H9 (cell line): ENCODE data around the gene USF3. TPM values are rescaled to one million over a fixed set of nuclear protein-coding genes. Genes with fewer than 3 reads are reported as not detected.

Experiments used
- DNase-seq: peaks from one replicate; pipeline ENCODE4 v3.0.0-alpha.2; 2017
- H2AFZ ChIP-seq: one replicate; pipeline ENCODE4 v1.6.1; 2013; ENCODE audit warnings: mild to moderate bottlenecking, low read length, control low read depth, moderate library complexity
- H2AK5ac ChIP-seq: 2 replicates; pipeline ENCODE4 v1.6.1; 2013; ENCODE audit warnings: low read length, control low read depth, mixed read lengths; ENCODE audit not compliant: insufficient read length
- H2BK120ac ChIP-seq: one replicate; pipeline ENCODE4 v1.6.1; 2013; ENCODE audit warnings: low read depth, mild to moderate bottlenecking, low read length, control low read depth, inconsistent platforms; ENCODE audit not compliant: poor library complexity, severe bottlenecking
- H2BK12ac ChIP-seq: 2 replicates; pipeline ENCODE4 v1.6.1; 2013; ENCODE audit warnings: low read length, control low read depth, mixed read lengths, low read depth; ENCODE audit not compliant: insufficient read length
- H2BK15ac ChIP-seq: 2 replicates; pipeline ENCODE4 v1.6.1; 2013; ENCODE audit warnings: low read depth, low read length, control low read depth
- H2BK20ac ChIP-seq: one replicate; pipeline ENCODE4 v1.6.1; 2013; ENCODE audit warnings: low read depth, mild to moderate bottlenecking, low read length, control low read depth, inconsistent platforms; ENCODE audit not compliant: poor library complexity, severe bottlenecking
- H2BK5ac ChIP-seq: 2 replicates; pipeline ENCODE4 v1.6.1; 2013; ENCODE audit warnings: low read length, control low read depth, mixed read lengths; ENCODE audit not compliant: insufficient read length
- H3K14ac ChIP-seq: 2 replicates; pipeline ENCODE4 v1.6.1; 2013; ENCODE audit warnings: low read length, control low read depth; ENCODE audit not compliant: insufficient read depth
- H3K18ac ChIP-seq: 2 replicates; pipeline ENCODE4 v1.6.1; 2013; ENCODE audit warnings: low read depth, mild to moderate bottlenecking, mixed read lengths, low read length, control low read depth; ENCODE audit not compliant: insufficient read length
- H3K23ac ChIP-seq: 2 replicates; pipeline ENCODE4 v1.6.1; 2013; ENCODE audit warnings: low read length, control low read depth, mixed read lengths, low read depth; ENCODE audit not compliant: insufficient read length
- H3K23me2 ChIP-seq: 2 replicates; pipeline ENCODE4 v1.6.1; 2013; ENCODE audit warnings: low read depth, mild to moderate bottlenecking, mixed read lengths, low read length, control low read depth; ENCODE audit not compliant: insufficient read length, poor library complexity, severe bottlenecking
- H3K27ac ChIP-seq: 2 replicates; pipeline ENCODE4 v1.5.1; 2013; ENCODE audit warnings: low read length, control low read depth, mixed read lengths, low read depth; ENCODE audit not compliant: insufficient read length
- H3K27me3 ChIP-seq: 2 replicates; pipeline ENCODE4 v1.6.1; 2013; ENCODE audit warnings: low read length, control low read depth, inconsistent platforms; ENCODE audit not compliant: insufficient read depth
- H3K4ac ChIP-seq: 2 replicates; pipeline ENCODE4 v1.6.1; 2013; ENCODE audit warnings: low read depth, mild to moderate bottlenecking, control low read depth, inconsistent platforms, low read length, moderate library complexity
- H3K4me1 ChIP-seq: 2 replicates; pipeline ENCODE4 v1.6.1; 2013; ENCODE audit warnings: low read length, control low read depth, inconsistent platforms; ENCODE audit not compliant: insufficient read depth
- H3K4me2 ChIP-seq: 2 replicates; pipeline ENCODE4 v1.6.1; 2013; ENCODE audit warnings: low read length, control low read depth, mixed read lengths; ENCODE audit not compliant: insufficient read length, insufficient read depth
- H3K56ac ChIP-seq: 2 replicates; pipeline ENCODE4 v1.6.1; 2013; ENCODE audit warnings: low read depth, mild to moderate bottlenecking, mixed read lengths, low read length, control low read depth; ENCODE audit not compliant: insufficient read length
- H3K79me1 ChIP-seq: 2 replicates; pipeline ENCODE4 v1.6.1; 2013; ENCODE audit warnings: low read depth, mild to moderate bottlenecking, moderate library complexity, low read length, control low read depth, inconsistent platforms; ENCODE audit not compliant: insufficient read depth, poor library complexity, severe bottlenecking
- H3K79me2 ChIP-seq: 2 replicates; pipeline ENCODE4 v1.6.1; 2013; ENCODE audit warnings: low read length, control low read depth, inconsistent platforms; ENCODE audit not compliant: insufficient read depth
- H3K9ac ChIP-seq: 2 replicates; pipeline ENCODE4 v1.6.1; 2013; ENCODE audit warnings: low read length, control low read depth, mixed read lengths; ENCODE audit not compliant: insufficient read length; ENCODE audit errors: extremely low read depth
- H3K9me3 ChIP-seq: one replicate; pipeline ENCODE4 v1.6.1; 2013; ENCODE audit warnings: low read depth, low read length, inconsistent platforms; ENCODE audit not compliant: control insufficient read depth
- H3T11ph ChIP-seq: one replicate; pipeline ENCODE4 v1.6.1; 2013; ENCODE audit warnings: mild to moderate bottlenecking, low read length, control low read depth, inconsistent platforms
- H4K20me1 ChIP-seq: one replicate; pipeline ENCODE4 v1.6.1; 2013; ENCODE audit not compliant: control insufficient read depth, insufficient read length, insufficient read depth
- H4K5ac ChIP-seq: 2 replicates; pipeline ENCODE4 v1.6.1; 2013; ENCODE audit warnings: low read depth, mild to moderate bottlenecking, mixed read lengths, low read length, control low read depth; ENCODE audit not compliant: insufficient read length
- H4K8ac ChIP-seq: replicated peaks from 2 replicates; pipeline ENCODE4 v1.6.1; 2013; ENCODE audit warnings: low read length, control low read depth, mixed read lengths, low read depth; ENCODE audit not compliant: insufficient read length
- H4K91ac ChIP-seq: 2 replicates; pipeline ENCODE4 v1.6.1; 2013; ENCODE audit warnings: low read depth, mild to moderate bottlenecking, moderate library complexity, mixed read lengths, low read length, control low read depth; ENCODE audit not compliant: insufficient read length
- H3K27ac Mint-ChIP-seq, 3 experiments: 2 replicates in 2 of 3; 3 replicates in 1 of 3; pipeline ENCODE4 v1.8.0; 2020 to 2021; ENCODE audit warnings: mixed read lengths in 3 of 3, mild to moderate bottlenecking in 1 of 3, moderate library complexity in 1 of 3
- H3K27me3 Mint-ChIP-seq: 2 replicates; pipeline ENCODE4 v1.8.0; 2021; ENCODE audit warnings: low read depth, mild to moderate bottlenecking, moderate library complexity, mixed read lengths
- H3K36me3 Mint-ChIP-seq, 3 experiments: 2 replicates in 2 of 3; 3 replicates in 1 of 3; pipeline ENCODE4 v1.8.0; 2020 to 2021; ENCODE audit warnings: low read depth in 3 of 3, mixed read lengths in 3 of 3; ENCODE audit not compliant: insufficient read depth in 1 of 3
- H3K4me1 Mint-ChIP-seq, 2 experiments: 2 replicates each; pipeline ENCODE4 v1.8.0; 2020; ENCODE audit warnings: mixed read lengths in 2 of 2
- H3K4me3 Mint-ChIP-seq, 2 experiments: 2 replicates in 1 of 2; 3 replicates in 1 of 2; pipeline ENCODE4 v1.8.0; 2020 to 2021; ENCODE audit warnings: mild to moderate bottlenecking in 2 of 2, mixed read lengths in 2 of 2, moderate library complexity in 1 of 2
- H3K9me3 Mint-ChIP-seq, 2 experiments: 2 replicates in 1 of 2; 3 replicates in 1 of 2; pipeline ENCODE4 v1.8.0; 2020; ENCODE audit warnings: mild to moderate bottlenecking in 2 of 2, mixed read lengths in 2 of 2, moderate library complexity in 1 of 2
- WGBS: extraction: QIAGEN DNeasy Blood & Tissue Kit; methylation state at CpG from one replicate; pipeline ENCODE4 v1.1.7; 2013; ENCODE audit warnings: missing lambda C conversion rate, low lambda C conversion rate, mixed read lengths; ENCODE audit not compliant: insufficient read length; ENCODE audit errors: extremely low coverage; 5-methylcytosine and 5-hydroxymethylcytosine counted together
- total RNA-seq: library from RNA; stranded (reverse); gene quantifications from 2 replicates; pipeline ENCODE4 v1.2.1, GENCODE V29; 2021
- TF ChIP-seq, protein P1 (sequence below): fragments of 200-600 bp; sonication (generic); conservative IDR thresholded peaks from 3 replicates; pipeline ENCODE4 v1.8.0; 2021; ENCODE audit warnings: antibody characterized with exemption, mild to moderate bottlenecking

USF3 gene
- total RNA-seq, 1 experiment from 2014 or later: 13.8 TPM

DNA sequence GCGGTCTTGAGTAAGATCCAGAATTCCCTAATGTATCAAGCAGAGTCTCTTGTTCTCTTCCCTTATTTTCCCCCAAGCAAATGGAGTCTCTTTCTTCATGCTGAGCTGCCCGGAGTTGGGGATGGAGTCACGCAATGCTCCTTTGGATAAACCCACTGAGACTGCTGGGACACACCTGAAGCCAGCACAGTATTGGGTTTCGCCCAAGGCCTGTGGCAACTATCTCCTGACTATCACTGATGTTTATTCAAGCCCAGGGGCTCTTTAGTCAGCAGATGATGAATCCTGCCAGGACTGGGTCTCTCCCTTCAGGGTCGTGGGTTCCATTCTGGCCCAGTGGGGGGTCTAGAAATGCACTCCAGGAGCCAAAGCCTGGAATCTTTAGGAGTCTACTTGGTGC lies 11.3 kb downstream of the USF3 start:
- no peak overlapping the region for H3K14ac ChIP-seq
- Mint-ChIP-seq H3K36me3 (peaks cover 13 to 39% (median 14%) of the 10 kb centered on the region in 3 experiments), H3K9me3 (peaks cover 5 to 10% of the 10 kb centered on the region in 2 experiments; a peak in 4 of 5 replicates), H3K4me3 (no peak overlapping the region), H3K4me1 (peaks cover 18 to 19% of the 10 kb centered on the region in 2 experiments), H3K27me3 (no peaks in the 10 kb centered on the region), H3K27ac (peak overlapping the region in 1 of 3 experiments; percentile 55; a peak in 1 of 7 replicates)
- H3K27me3 ChIP-seq: no peaks in the 10 kb centered on the region
- H3K4me2 ChIP-seq: no peak overlapping the region
- no peak for DNase-seq
- H2BK20ac ChIP-seq: no peak overlapping the region
- H3K56ac ChIP-seq: no peak overlapping the region
- no peaks in the 10 kb centered on the region for H3K79me1 ChIP-seq
- H2BK15ac ChIP-seq: no peak overlapping the region
- H3K9me3 ChIP-seq: no peaks in the 10 kb centered on the region
- no peak overlapping the region for H2AK5ac ChIP-seq
- no peak overlapping the region for H3K27ac ChIP-seq
- H3T11ph ChIP-seq: no peak overlapping the region
- H2BK120ac ChIP-seq: no peak overlapping the region
- H3K9ac ChIP-seq: no peak overlapping the region
- no peak overlapping the region for H3K18ac ChIP-seq
- WGBS: no CpG with 5 or more reads among the region's 5 CpGs
- H3K4ac ChIP-seq: no peak overlapping the region
- no peak overlapping the region for H4K91ac ChIP-seq
- no peaks in the 10 kb centered on the region for H3K23me2 ChIP-seq
- no peaks in the 10 kb centered on the region for H4K20me1 ChIP-seq
- no peak overlapping the region for H4K5ac ChIP-seq
- H2BK12ac ChIP-seq: no peak overlapping the region
- H3K79me2 ChIP-seq: no peaks in the 10 kb centered on the region
- no peak overlapping the region for H3K23ac ChIP-seq
- no peak overlapping the region for H4K8ac ChIP-seq
- TF ChIP-seq, protein P1, sequence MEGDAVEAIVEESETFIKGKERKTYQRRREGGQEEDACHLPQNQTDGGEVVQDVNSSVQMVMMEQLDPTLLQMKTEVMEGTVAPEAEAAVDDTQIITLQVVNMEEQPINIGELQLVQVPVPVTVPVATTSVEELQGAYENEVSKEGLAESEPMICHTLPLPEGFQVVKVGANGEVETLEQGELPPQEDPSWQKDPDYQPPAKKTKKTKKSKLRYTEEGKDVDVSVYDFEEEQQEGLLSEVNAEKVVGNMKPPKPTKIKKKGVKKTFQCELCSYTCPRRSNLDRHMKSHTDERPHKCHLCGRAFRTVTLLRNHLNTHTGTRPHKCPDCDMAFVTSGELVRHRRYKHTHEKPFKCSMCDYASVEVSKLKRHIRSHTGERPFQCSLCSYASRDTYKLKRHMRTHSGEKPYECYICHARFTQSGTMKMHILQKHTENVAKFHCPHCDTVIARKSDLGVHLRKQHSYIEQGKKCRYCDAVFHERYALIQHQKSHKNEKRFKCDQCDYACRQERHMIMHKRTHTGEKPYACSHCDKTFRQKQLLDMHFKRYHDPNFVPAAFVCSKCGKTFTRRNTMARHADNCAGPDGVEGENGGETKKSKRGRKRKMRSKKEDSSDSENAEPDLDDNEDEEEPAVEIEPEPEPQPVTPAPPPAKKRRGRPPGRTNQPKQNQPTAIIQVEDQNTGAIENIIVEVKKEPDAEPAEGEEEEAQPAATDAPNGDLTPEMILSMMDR: no peak
- H2AFZ ChIP-seq: no peak overlapping the region
- H3K4me1 ChIP-seq: peaks cover 11% of the 10 kb centered on the region
- H2BK5ac ChIP-seq: no peak overlapping the region
